ENCODE results near the gene RAB3C. TPM values are rescaled to one million over a fixed set of nuclear protein-coding genes. Genes with fewer than 3 reads are reported as not detected.

Gene RAB3C
- total and polyA plus RNA-seq, 10 donors, result 0.06 to 2.0 (median 0.21) TPM; not detected in 2

GRCh38 chr5:58855851-58856739 lies 273.2 kb downstream of the RAB3C start:
- peaks cover 0 to 7% (median 0%) of the 10 kb centered on the region in 7 donors for H3K27me3 ChIP-seq (replicated peaks in 1 of 7)
- WGBS, 5 donors, result 69 to 86% (median 75%) methylated on average over 8 of the region's 8 CpGs
- TF ChIP-seq POLR2A (IDR thresholded peaks at IDR 0.05), result no peak
- H3K36me3 ChIP-seq, result no peaks in the 10 kb centered on the region
- intact Hi-C loops (cut with DNase I; ENCODE audit: low total_unique reads), result no loop called here
- DNase-seq, result no peak
- no peak overlapping the region for H3K4me3 ChIP-seq
- no peaks in the 10 kb centered on the region for H3K9me3 ChIP-seq
- H3K27ac ChIP-seq, result no peak overlapping the region
- H3K4me1 ChIP-seq, result peaks cover 0 to 4% (median 0%) of the 10 kb centered on the region in 6 donors

- no peak for DNase-seq
- Histone ChIP-seq H3K4me3 (no peak overlapping the region), H3K27ac (no peak overlapping the region), H3K36me3 (no peaks in the 10 kb centered on the region), H3K9me3 (no peaks in the 10 kb centered on the region), H3K4me1 (peaks cover 0 to 4% (median 0%) of the 10 kb centered on the region in 6 donors), H3K27me3 (replicated peaks in 1 of 7) (peaks cover 0 to 5% (median 0%) of the 10 kb centered on the region in 7 donors)
- 42 to 83% (median 46%) methylated on average over 2 of the region's 2 CpGs for WGBS, 5 donors
- intact Hi-C loops (cut with DNase I; ENCODE audit: low total_unique reads), result no loop called here
- no peak for TF ChIP-seq POLR2A (IDR thresholded peaks at IDR 0.05)
- no peak for TF ChIP-seq POLR2AphosphoS5 (IDR thresholded peaks at IDR 0.05)
Observed at GRCh38 chr5:58857609-58858008, 274.7 kb downstream of the RAB3C start.

- Histone ChIP-seq H3K4me1 (no peaks in the 10 kb centered on the region), H3K27ac (no peak overlapping the region), H3K36me3 (no peaks in the 10 kb centered on the region), H3K27me3 (replicated peaks in 1 of 7) (peaks cover 0 to 5% (median 0%) of the 10 kb centered on the region in 7 donors), H3K4me3 (no peak overlapping the region), H3K9me3 (no peaks in the 10 kb centered on the region)
- no peak for DNase-seq
- intact Hi-C loops (cut with DNase I; ENCODE audit: low total_unique reads), result no loop called here
- TF ChIP-seq POLR2A (IDR thresholded peaks at IDR 0.05) (no peak), POLR2AphosphoS5 (IDR thresholded peaks at IDR 0.05) (no peak), CTCF (IDR thresholded peaks at IDR 0.05 in 8 of 11, conservative IDR thresholded peaks at IDR 0.05 in 3 of 11) (no peak)
Observed at GRCh38 chr5:58860680-58861079, 277.8 kb downstream of the RAB3C start.

- intact Hi-C loops (cut with DNase I; ENCODE audit: low total_unique reads), result no loop called here
- Histone ChIP-seq H3K36me3 (no peaks in the 10 kb centered on the region), H3K27ac (no peak overlapping the region), H3K27me3 (replicated peaks in 1 of 7) (no peaks in the 10 kb centered on the region), H3K4me1 (no peaks in the 10 kb centered on the region), H3K4me3 (no peak overlapping the region), H3K9me3 (no peaks in the 10 kb centered on the region)
- no peak for TF ChIP-seq POLR2A (IDR thresholded peaks at IDR 0.05)
- no peak for TF ChIP-seq CTCF (IDR thresholded peaks at IDR 0.05 in 8 of 11, conservative IDR thresholded peaks at IDR 0.05 in 3 of 11)
- TF ChIP-seq POLR2AphosphoS5 (IDR thresholded peaks at IDR 0.05), result no peak
- no peak for DNase-seq
- 48 to 72% (median 70%) methylated on average over 8 of the region's 8 CpGs for WGBS, 5 donors
Observed at GRCh38 chr5:58868931-58869330, 286.1 kb downstream of the RAB3C start.

- H3K27ac ChIP-seq, result no peak overlapping the region
- no peaks in the 10 kb centered on the region for H3K9me3 ChIP-seq
- TF ChIP-seq CTCF (IDR thresholded peaks at IDR 0.05 in 8 of 11, conservative IDR thresholded peaks at IDR 0.05 in 3 of 11) (peak in 10 of 11 experiments; percentile 24 to 71 (median 58)), POLR2A (IDR thresholded peaks at IDR 0.05) (no peak)
- 54 to 59% (median 59%) methylated on average over 3 of the region's 3 CpGs for WGBS, 5 donors
- DNase-seq, result no peak
- no peak overlapping the region for H3K4me3 ChIP-seq
- H3K27me3 ChIP-seq (replicated peaks in 1 of 7), result peaks cover 0 to 8% (median 0%) of the 10 kb centered on the region in 7 donors
- H3K36me3 ChIP-seq, result no peaks in the 10 kb centered on the region
- intact Hi-C loops (cut with DNase I; ENCODE audit: low total_unique reads), result no loop called here
- H3K4me1 ChIP-seq, result no peaks in the 10 kb centered on the region
Observed at GRCh38 chr5:58871648-58872242, 288.9 kb downstream of the RAB3C start.

Data from spleen (tissue), 11 donors.